ENCODE measurements around the gene DLG5. TPM values are rescaled to one million over a fixed set of nuclear protein-coding genes. Genes with fewer than 3 reads are reported as not detected.

The DLG5 gene
- total RNA-seq, 3 donors from 2014 or later, result 28.9 to 78.3 (median 35.1) TPM

- Histone ChIP-seq H3K4me1 (ENCODE audit: low read depth) (peaks cover 6% of the 10 kb centered on the region), H3K9me3 (no peaks in the 10 kb centered on the region), H3K4me3 (no peak overlapping the region), H3K36me3 (ENCODE audit: low read depth) (no peaks in the 10 kb centered on the region)
- TF ChIP-seq CTCF (IDR thresholded peaks at IDR 0.05), result no peak
- no peak for ATAC-seq
- intact Hi-C loops (cut with DNase I, micrococcal nuclease), result no loop called here
- no peak for DNase-seq
Observed at GRCh38 chr10:77915319-77916105, 11.0 kb downstream of the DLG5 start.

- ATAC-seq (no peak), DNase-seq (no peak)
- intact Hi-C loops (cut with DNase I, micrococcal nuclease), result no loop called here
- no peak for TF ChIP-seq CTCF (IDR thresholded peaks at IDR 0.05)
- Histone ChIP-seq H3K9me3 (no peaks in the 10 kb centered on the region), H3K36me3 (ENCODE audit: low read depth) (no peaks in the 10 kb centered on the region), H3K4me1 (ENCODE audit: low read depth) (peaks cover 14% of the 10 kb centered on the region), H3K4me3 (no peak overlapping the region)
Observed at GRCh38 chr10:77913090-77913489, 13.5 kb downstream of the DLG5 start.

- Histone ChIP-seq H3K36me3 (ENCODE audit: low read depth) (no peaks in the 10 kb centered on the region), H3K4me3 (no peak overlapping the region), H3K4me1 (ENCODE audit: low read depth) (peaks cover 14% of the 10 kb centered on the region), H3K9me3 (no peaks in the 10 kb centered on the region)
- no peak for DNase-seq
- TF ChIP-seq CTCF (IDR thresholded peaks at IDR 0.05), result no peak
- intact Hi-C loops (cut with DNase I, micrococcal nuclease), result no loop called here
- ATAC-seq, result no peak
Observed at GRCh38 chr10:77912576-77912975, 14.0 kb downstream of the DLG5 start.

DNA sequence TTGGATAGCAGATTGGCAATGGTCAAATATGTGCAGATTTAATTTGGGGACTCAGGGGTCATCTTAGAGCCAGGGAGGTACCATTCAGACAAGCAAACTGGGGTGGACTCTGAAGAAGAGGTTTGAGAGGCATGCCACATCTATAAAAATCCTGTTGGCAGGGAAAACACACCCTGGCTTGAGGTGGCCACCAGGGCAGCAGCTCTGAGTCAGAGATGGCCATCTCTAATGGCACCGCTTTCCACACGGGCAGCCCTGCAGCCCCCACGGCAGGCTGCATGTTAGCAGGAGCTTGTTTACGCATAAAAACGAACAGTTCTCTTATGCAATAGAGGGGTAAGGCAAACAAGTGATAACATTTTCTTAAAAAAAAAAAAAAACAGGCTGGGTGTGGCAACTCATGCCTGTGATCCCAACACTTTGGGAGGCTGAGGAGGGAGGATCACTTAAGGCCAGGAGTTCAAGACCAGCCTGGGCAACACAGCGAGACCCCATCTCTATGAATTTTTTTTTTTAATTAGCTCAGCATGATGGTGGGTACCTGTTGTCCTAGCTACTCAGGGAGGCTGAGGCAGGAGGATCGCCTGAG, 14.9 kb downstream of the DLG5 start:
- no peak for TF ChIP-seq CTCF (IDR thresholded peaks at IDR 0.05)
- H3K36me3 ChIP-seq (ENCODE audit: low read depth), result no peaks in the 10 kb centered on the region
- H3K4me1 ChIP-seq (ENCODE audit: low read depth), result peaks cover 14% of the 10 kb centered on the region
- H3K9me3 ChIP-seq, result no peaks in the 10 kb centered on the region
- H3K4me3 ChIP-seq, result no peak overlapping the region
- ATAC-seq (peak; percentile 29), DNase-seq (no peak)
- intact Hi-C loops (cut with DNase I, micrococcal nuclease), result no loop called here

- Histone ChIP-seq H3K4me3 (no peak overlapping the region), H3K4me1 (ENCODE audit: low read depth) (peaks cover 14% of the 10 kb centered on the region), H3K9me3 (no peaks in the 10 kb centered on the region), H3K36me3 (ENCODE audit: low read depth) (no peaks in the 10 kb centered on the region)
- DNase-seq, result no peak
- intact Hi-C loops (cut with DNase I, micrococcal nuclease), result no loop called here
- no peak for ATAC-seq
- TF ChIP-seq CTCF (IDR thresholded peaks at IDR 0.05), result no peak
Observed at GRCh38 chr10:77910524-77911145, 15.9 kb downstream of the DLG5 start.

Measured in mucosa of descending colon (tissue), 3 donors.